Esophagus squamous epithelium (tissue), 4 donors: ENCODE data around the gene NRF1.

Experiments used
- POLR2A ChIP-seq, 4 donors: fragments of 450-650 bp; IDR thresholded peaks; one replicate each; pipeline ENCODE4 v1.6.1; 2017; ENCODE audit warnings: antibody characterized with exemption in 4 of 4, mild to moderate bottlenecking in 4 of 4, moderate library complexity in 3 of 4
- TF ChIP-seq, protein P1 (sequence below), 6 experiments: fragments of 450-650 bp in 4 of 6; fragments of 200-600 bp in 2 of 6; sonication (generic) in 2 of 6; IDR thresholded peaks; one replicate each; pipeline ENCODE4 v1.5.1; 2016 to 2019; ENCODE audit warnings: antibody characterized with exemption in 6 of 6, mild to moderate bottlenecking in 4 of 6, moderate library complexity in 4 of 6

DNA sequence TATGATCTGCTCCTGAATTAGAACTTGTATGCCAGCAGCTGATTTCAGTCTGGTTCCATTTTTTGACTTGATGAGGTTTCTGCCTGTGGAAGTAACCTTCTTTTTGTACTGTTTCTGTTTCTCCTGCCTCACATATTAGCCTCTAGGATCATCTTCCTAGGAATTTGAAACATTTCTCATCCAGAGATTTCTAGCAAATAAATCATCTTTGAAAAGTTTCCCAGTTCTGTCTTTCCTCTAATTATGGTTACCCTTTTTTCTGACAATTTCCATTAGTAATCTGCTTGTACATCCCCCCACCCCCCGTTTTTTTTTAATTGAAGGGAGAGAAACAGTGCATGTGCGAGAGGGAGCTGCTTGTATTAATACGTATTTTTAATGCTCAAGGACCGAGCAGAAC, 92.2 kb downstream of the NRF1 start:
- TF ChIP-seq, protein P1, sequence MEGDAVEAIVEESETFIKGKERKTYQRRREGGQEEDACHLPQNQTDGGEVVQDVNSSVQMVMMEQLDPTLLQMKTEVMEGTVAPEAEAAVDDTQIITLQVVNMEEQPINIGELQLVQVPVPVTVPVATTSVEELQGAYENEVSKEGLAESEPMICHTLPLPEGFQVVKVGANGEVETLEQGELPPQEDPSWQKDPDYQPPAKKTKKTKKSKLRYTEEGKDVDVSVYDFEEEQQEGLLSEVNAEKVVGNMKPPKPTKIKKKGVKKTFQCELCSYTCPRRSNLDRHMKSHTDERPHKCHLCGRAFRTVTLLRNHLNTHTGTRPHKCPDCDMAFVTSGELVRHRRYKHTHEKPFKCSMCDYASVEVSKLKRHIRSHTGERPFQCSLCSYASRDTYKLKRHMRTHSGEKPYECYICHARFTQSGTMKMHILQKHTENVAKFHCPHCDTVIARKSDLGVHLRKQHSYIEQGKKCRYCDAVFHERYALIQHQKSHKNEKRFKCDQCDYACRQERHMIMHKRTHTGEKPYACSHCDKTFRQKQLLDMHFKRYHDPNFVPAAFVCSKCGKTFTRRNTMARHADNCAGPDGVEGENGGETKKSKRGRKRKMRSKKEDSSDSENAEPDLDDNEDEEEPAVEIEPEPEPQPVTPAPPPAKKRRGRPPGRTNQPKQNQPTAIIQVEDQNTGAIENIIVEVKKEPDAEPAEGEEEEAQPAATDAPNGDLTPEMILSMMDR (IDR thresholded peaks at IDR 0.05): no peak
- TF ChIP-seq POLR2A (IDR thresholded peaks at IDR 0.05): no peak
